Right lobe of liver (tissue), 4 donors: Measurements from ENCODE around the gene TNFRSF9.

Experiments used
- POLR2A ChIP-seq: fragments of 450-650 bp; IDR thresholded peaks from one replicate; pipeline ENCODE4 v1.6.1; 2017; ENCODE audit warnings: antibody characterized with exemption, mild to moderate bottlenecking
- TF ChIP-seq, protein P1 (sequence below), 4 donors: fragments of 200-600 bp in 3 of 4; fragments of 450-650 bp in 1 of 4; IDR thresholded peaks; one replicate each; pipeline versions ENCODE4 v1.5.1 to v1.8.0; 2016 to 2022; ENCODE audit warnings: antibody characterized with exemption in 4 of 4, mild to moderate bottlenecking in 2 of 4
- donor health status: DM: no; HTN: no; CAD: no.
- donor health status: DM: no; HTN: no; CAD: no.
- donor health status: DM: no; HTN: yes; CAD: no.

DNA sequence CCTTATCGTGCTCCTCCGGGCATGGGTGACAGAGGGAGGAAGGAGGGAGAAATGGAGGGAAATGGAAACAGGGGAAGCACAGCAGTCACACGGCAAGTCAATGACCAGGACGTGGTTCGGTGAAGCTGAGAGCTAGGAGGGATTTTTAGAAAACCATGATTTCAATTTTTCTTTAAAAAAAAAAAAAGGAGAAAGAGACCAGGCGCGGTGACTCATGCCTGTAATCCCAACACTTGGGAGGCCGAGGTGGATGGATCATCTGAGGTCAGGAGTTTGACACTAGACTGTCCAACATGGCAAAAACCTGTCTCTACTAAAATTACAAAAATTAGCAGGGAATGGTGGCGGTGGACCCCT is 776 bp upstream of the TNFRSF9 start:
- TF ChIP-seq, protein P1, sequence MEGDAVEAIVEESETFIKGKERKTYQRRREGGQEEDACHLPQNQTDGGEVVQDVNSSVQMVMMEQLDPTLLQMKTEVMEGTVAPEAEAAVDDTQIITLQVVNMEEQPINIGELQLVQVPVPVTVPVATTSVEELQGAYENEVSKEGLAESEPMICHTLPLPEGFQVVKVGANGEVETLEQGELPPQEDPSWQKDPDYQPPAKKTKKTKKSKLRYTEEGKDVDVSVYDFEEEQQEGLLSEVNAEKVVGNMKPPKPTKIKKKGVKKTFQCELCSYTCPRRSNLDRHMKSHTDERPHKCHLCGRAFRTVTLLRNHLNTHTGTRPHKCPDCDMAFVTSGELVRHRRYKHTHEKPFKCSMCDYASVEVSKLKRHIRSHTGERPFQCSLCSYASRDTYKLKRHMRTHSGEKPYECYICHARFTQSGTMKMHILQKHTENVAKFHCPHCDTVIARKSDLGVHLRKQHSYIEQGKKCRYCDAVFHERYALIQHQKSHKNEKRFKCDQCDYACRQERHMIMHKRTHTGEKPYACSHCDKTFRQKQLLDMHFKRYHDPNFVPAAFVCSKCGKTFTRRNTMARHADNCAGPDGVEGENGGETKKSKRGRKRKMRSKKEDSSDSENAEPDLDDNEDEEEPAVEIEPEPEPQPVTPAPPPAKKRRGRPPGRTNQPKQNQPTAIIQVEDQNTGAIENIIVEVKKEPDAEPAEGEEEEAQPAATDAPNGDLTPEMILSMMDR (IDR thresholded peaks at IDR 0.05): no peak
- TF ChIP-seq POLR2A: no peak
